Activated CD4-positive, alpha-beta memory T cell treated with anti-CD3 and anti-CD28 coated beads, Interleukin-2, amount 10 ng/mL, durations not matched to agents 7 days and 5 days (primary cell): ENCODE data around the gene VTI1A. TPM values are rescaled to one million over a fixed set of nuclear protein-coding genes. Genes with fewer than 3 reads are reported as not detected.

Experiments
- CTCF ChIA-PET: fragments of 350-600 bp; sonication (Branson Sonifier 250); formaldehyde crosslinking; loops from one replicate; lab custom pipeline; 2021; ENCODE audit warnings: antibody characterized with exemption, inconsistent platforms; lab: Charles Lee
- POLR2A ChIA-PET: fragments of 350-600 bp; sonication (Branson Sonifier 250); formaldehyde crosslinking; loops from one replicate; lab custom pipeline; 2021; ENCODE audit warnings: antibody characterized with exemption; lab: Charles Lee
- DNase-seq: peaks from one replicate; pipeline ENCODE4 v3.0.0-alpha.2; 2020
- H3K27ac Mint-ChIP-seq: one replicate; pipeline ENCODE4 v1.8.0; 2021; ENCODE audit warnings: mild to moderate bottlenecking, mixed read lengths
- H3K27me3 Mint-ChIP-seq: one replicate; pipeline ENCODE4 v1.8.0; 2021; ENCODE audit warnings: mixed read lengths
- H3K36me3 Mint-ChIP-seq: one replicate; pipeline ENCODE4 v1.8.0; 2021; ENCODE audit warnings: low read depth, mixed read lengths
- H3K4me1 Mint-ChIP-seq: one replicate; pipeline ENCODE4 v1.8.0; 2021; ENCODE audit warnings: mixed read lengths
- H3K4me3 Mint-ChIP-seq: one replicate; pipeline ENCODE4 v1.8.0; 2021; ENCODE audit warnings: mild to moderate bottlenecking, mixed read lengths
- H3K9me3 Mint-ChIP-seq: one replicate; pipeline ENCODE4 v1.8.0; 2021; ENCODE audit warnings: mixed read lengths
- total RNA-seq, 2 experiments: library from RNA; stranded (reverse); gene quantifications; one replicate each; pipeline ENCODE4 v1.2.3, GENCODE V29; 2021

The VTI1A gene
- total RNA-seq, 2 experiments from 2014 or later, result 32.9 to 37.3 TPM

- H3K4me3 Mint-ChIP-seq, result no peak overlapping the region
These were observed 253.2 kb downstream of the VTI1A start for GRCh38 chr10:112700215-112700671.

GRCh38 chr10:112701211-112701877, 254.3 kb downstream of the VTI1A start:
- no peaks in the 10 kb centered on the region for H3K9me3 Mint-ChIP-seq
- ChIA-PET POLR2A (no interaction called here), CTCF (no interaction called here)
- no peak overlapping the region for H3K4me3 Mint-ChIP-seq
- no peak for DNase-seq
- no peak overlapping the region for H3K27ac Mint-ChIP-seq
- H3K27me3 Mint-ChIP-seq, result no peaks in the 10 kb centered on the region
- H3K36me3 Mint-ChIP-seq, result no peaks in the 10 kb centered on the region
- H3K4me1 Mint-ChIP-seq, result no peaks in the 10 kb centered on the region

More at GRCh38 chr10:112700215-112700671, 253.2 kb downstream of the VTI1A start:
- POLR2A ChIA-PET, result no interaction called here
- CTCF ChIA-PET, result no interaction called here
- no peaks in the 10 kb centered on the region for H3K27me3 Mint-ChIP-seq
- no peak overlapping the region for H3K27ac Mint-ChIP-seq
- H3K4me1 Mint-ChIP-seq, result no peaks in the 10 kb centered on the region
- H3K36me3 Mint-ChIP-seq, result no peaks in the 10 kb centered on the region
- no peak for DNase-seq
- H3K9me3 Mint-ChIP-seq, result no peaks in the 10 kb centered on the region

- Mint-ChIP-seq H3K4me1 (no peaks in the 10 kb centered on the region), H3K9me3 (no peaks in the 10 kb centered on the region), H3K4me3 (no peak overlapping the region), H3K36me3 (no peaks in the 10 kb centered on the region), H3K27ac (no peak overlapping the region), H3K27me3 (no peaks in the 10 kb centered on the region)
- DNase-seq, result no peak
- CTCF ChIA-PET, result no interaction called here
- POLR2A ChIA-PET, result no interaction called here
These were observed 254.9 kb downstream of the VTI1A start for GRCh38 chr10:112701878-112702255.

- ChIA-PET POLR2A (no interaction called here), CTCF (no interaction called here)
- Mint-ChIP-seq H3K27me3 (no peaks in the 10 kb centered on the region), H3K36me3 (no peaks in the 10 kb centered on the region), H3K4me3 (no peak overlapping the region), H3K9me3 (no peaks in the 10 kb centered on the region), H3K27ac (no peak overlapping the region), H3K4me1 (no peaks in the 10 kb centered on the region)
- DNase-seq, result no peak
These were observed 259.6 kb downstream of the VTI1A start for GRCh38 chr10:112706577-112706976.

GRCh38 chr10:112708461-112708860, 261.4 kb downstream of the VTI1A start:
- H3K36me3 Mint-ChIP-seq, result no peaks in the 10 kb centered on the region
- ChIA-PET CTCF (no interaction called here), POLR2A (no interaction called here)
- H3K27me3 Mint-ChIP-seq, result no peaks in the 10 kb centered on the region
- H3K4me1 Mint-ChIP-seq, result no peaks in the 10 kb centered on the region
- no peak overlapping the region for H3K4me3 Mint-ChIP-seq
- DNase-seq, result no peak
- no peaks in the 10 kb centered on the region for H3K9me3 Mint-ChIP-seq
- no peak overlapping the region for H3K27ac Mint-ChIP-seq

GRCh38 chr10:112710528-112710927, 263.5 kb downstream of the VTI1A start:
- Mint-ChIP-seq H3K27me3 (no peaks in the 10 kb centered on the region), H3K36me3 (no peaks in the 10 kb centered on the region), H3K4me3 (no peak overlapping the region), H3K9me3 (no peaks in the 10 kb centered on the region), H3K4me1 (no peaks in the 10 kb centered on the region), H3K27ac (no peak overlapping the region)
- POLR2A ChIA-PET, result interaction anchor here (0.6 kb wide), 1 partner anchor 35 kb away, joined by 3 read pairs; no protein-coding TSS in a partner anchor
- CTCF ChIA-PET, result interaction anchor here (1.2 kb wide), 1 partner anchor 11 kb away, joined by 4 read pairs; no protein-coding TSS in a partner anchor
- DNase-seq, result no peak

- POLR2A ChIA-PET, result no interaction called here
- Mint-ChIP-seq H3K4me3 (no peak overlapping the region), H3K36me3 (peaks cover 3% of the 10 kb centered on the region), H3K27ac (no peak overlapping the region), H3K4me1 (no peaks in the 10 kb centered on the region), H3K27me3 (no peaks in the 10 kb centered on the region), H3K9me3 (no peaks in the 10 kb centered on the region)
- no peak for DNase-seq
- CTCF ChIA-PET, result interaction anchor here (1.2 kb wide), 1 partner anchor 10 kb away, joined by 4 read pairs; no protein-coding TSS in a partner anchor
These were observed 264.4 kb downstream of the VTI1A start for GRCh38 chr10:112711366-112711765.

- H3K4me3 Mint-ChIP-seq, result no peak overlapping the region
- no peak for DNase-seq
- H3K27me3 Mint-ChIP-seq, result no peaks in the 10 kb centered on the region
- peaks cover 3% of the 10 kb centered on the region for H3K36me3 Mint-ChIP-seq
- POLR2A ChIA-PET, result no interaction called here
- no peaks in the 10 kb centered on the region for H3K9me3 Mint-ChIP-seq
- CTCF ChIA-PET, result no interaction called here
- H3K4me1 Mint-ChIP-seq, result no peaks in the 10 kb centered on the region
- no peak overlapping the region for H3K27ac Mint-ChIP-seq
These were observed 265.5 kb downstream of the VTI1A start for GRCh38 chr10:112712536-112712935.

GRCh38 chr10:112713411-112713810, 266.4 kb downstream of the VTI1A start:
- Mint-ChIP-seq H3K27me3 (no peaks in the 10 kb centered on the region), H3K4me3 (no peak overlapping the region), H3K9me3 (no peaks in the 10 kb centered on the region), H3K27ac (no peak overlapping the region), H3K36me3 (peaks cover 3% of the 10 kb centered on the region), H3K4me1 (no peaks in the 10 kb centered on the region)
- ChIA-PET POLR2A (no interaction called here), CTCF (no interaction called here)
- DNase-seq, result no peak

GRCh38 chr10:112715581-112715980, 268.6 kb downstream of the VTI1A start:
- H3K27me3 Mint-ChIP-seq, result no peaks in the 10 kb centered on the region
- peaks cover 3% of the 10 kb centered on the region for H3K36me3 Mint-ChIP-seq
- H3K27ac Mint-ChIP-seq, result no peak overlapping the region
- ChIA-PET CTCF (no interaction called here), POLR2A (no interaction called here)
- H3K9me3 Mint-ChIP-seq, result no peaks in the 10 kb centered on the region
- DNase-seq, result no peak
- H3K4me3 Mint-ChIP-seq, result no peak overlapping the region
- no peaks in the 10 kb centered on the region for H3K4me1 Mint-ChIP-seq

GRCh38 chr10:112716076-112716475, 269.1 kb downstream of the VTI1A start:
- ChIA-PET POLR2A (no interaction called here), CTCF (no interaction called here)
- no peak overlapping the region for H3K4me3 Mint-ChIP-seq
- no peaks in the 10 kb centered on the region for H3K4me1 Mint-ChIP-seq
- no peaks in the 10 kb centered on the region for H3K9me3 Mint-ChIP-seq
- H3K36me3 Mint-ChIP-seq, result peaks cover 3% of the 10 kb centered on the region
- no peaks in the 10 kb centered on the region for H3K27me3 Mint-ChIP-seq
- H3K27ac Mint-ChIP-seq, result no peak overlapping the region
- no peak for DNase-seq

GRCh38 chr10:112716924-112717413, 270.0 kb downstream of the VTI1A start:
- H3K27ac Mint-ChIP-seq, result no peak overlapping the region
- no peak overlapping the region for H3K4me3 Mint-ChIP-seq
- no peaks in the 10 kb centered on the region for H3K4me1 Mint-ChIP-seq
- ChIA-PET CTCF (no interaction called here), POLR2A (no interaction called here)
- no peak for DNase-seq
- no peaks in the 10 kb centered on the region for H3K9me3 Mint-ChIP-seq
- no peaks in the 10 kb centered on the region for H3K27me3 Mint-ChIP-seq
- H3K36me3 Mint-ChIP-seq, result peaks cover 3% of the 10 kb centered on the region

- CTCF ChIA-PET, result interaction anchor here (2.2 kb wide), 1 partner anchor 9 kb away, joined by 4 read pairs; no protein-coding TSS in a partner anchor
These were observed 273.2 kb downstream of the VTI1A start for GRCh38 chr10:112720178-112720577.

More at GRCh38 chr10:112720178-112720577, 273.2 kb downstream of the VTI1A start:
- no peaks in the 10 kb centered on the region for H3K27me3 Mint-ChIP-seq
- H3K4me1 Mint-ChIP-seq, result no peaks in the 10 kb centered on the region
- POLR2A ChIA-PET, result no interaction called here
- peaks cover 3% of the 10 kb centered on the region for H3K36me3 Mint-ChIP-seq
- no peak overlapping the region for H3K27ac Mint-ChIP-seq
- H3K4me3 Mint-ChIP-seq, result no peak overlapping the region
- H3K9me3 Mint-ChIP-seq, result no peaks in the 10 kb centered on the region
- DNase-seq, result no peak
